IMR-90 (cell line): ENCODE data around the gene ZFAND2B. TPM values are rescaled to one million over a fixed set of nuclear protein-coding genes. Genes with fewer than 3 reads are reported as not detected.

Experiments
- ATAC-seq: fragments of 200-7000 bp; cut with Tn5 transposase; 2 replicates; pipeline ENCODE4 v1.9.1; 2020; ENCODE audit warnings: low read depth, mild to moderate bottlenecking, moderate library complexity
- BruUV-seq: library from RNA; stranded (reverse); fragments of 400-500 nt; replicated peaks from 2 replicates; lab custom pipeline; 2021; lab: Mats Ljungman, UMichigan
- CTCF ChIA-PET: fragments of 300-600 bp; formaldehyde crosslinking; extraction: SDS; loops from one replicate; lab custom pipeline; 2021; ENCODE audit warnings: antibody characterized with exemption; lab: Yijun Ruan, JAX
- POLR2A ChIA-PET: fragments of 300-600 bp; sonication (Branson Sonifier 250); formaldehyde crosslinking; loops from one replicate; lab custom pipeline; 2022; ENCODE audit warnings: antibody characterized with exemption; ENCODE audit not compliant: unreplicated experiment; lab: Charles Lee
- DNase-seq: peaks from one replicate; pipeline ENCODE4 v3.0.0; 2013
- H2AFZ ChIP-seq: replicated peaks from 2 replicates; pipeline ENCODE3; 2013; ENCODE audit warnings: low read length, mild to moderate bottlenecking; ENCODE audit not compliant: poor library complexity
- H2AK5ac ChIP-seq: 2 replicates; pipeline ENCODE4 v1.6.1; 2013; ENCODE audit warnings: low read depth, low read length, inconsistent platforms
- H2AK9ac ChIP-seq: replicated peaks from 2 replicates; pipeline ENCODE3; 2013; ENCODE audit warnings: mild to moderate bottlenecking, low read depth, low read length, moderate library complexity; ENCODE audit not compliant: poor library complexity
- H2BK120ac ChIP-seq: 2 replicates; pipeline ENCODE4 v1.6.1; 2013; ENCODE audit warnings: low read depth, low read length, inconsistent platforms
- H2BK15ac ChIP-seq: 3 replicates; pipeline ENCODE4 v1.6.1; 2013; ENCODE audit warnings: low read depth, low read length, inconsistent platforms
- H2BK20ac ChIP-seq: 2 replicates; pipeline ENCODE4 v1.6.1; 2013; ENCODE audit warnings: low read depth, mild to moderate bottlenecking, inconsistent platforms, low read length, moderate library complexity
- H2BK5ac ChIP-seq: 2 replicates; pipeline ENCODE4 v1.6.1; 2013; ENCODE audit warnings: mild to moderate bottlenecking, low read depth, low read length, inconsistent platforms; ENCODE audit not compliant: poor library complexity, severe bottlenecking
- H3K14ac ChIP-seq: replicated peaks from 2 replicates; pipeline ENCODE4 v1.6.1; 2013; ENCODE audit warnings: low read depth, low read length, inconsistent platforms
- H3K18ac ChIP-seq: 2 replicates; pipeline ENCODE4 v1.6.1; 2013; ENCODE audit warnings: low read depth, low read length, control low read depth
- H3K23ac ChIP-seq: 2 replicates; pipeline ENCODE4 v1.6.1; 2013; ENCODE audit warnings: low read depth, low read length, inconsistent platforms
- H3K27ac ChIP-seq: 2 replicates; pipeline ENCODE4 v1.5.1; 2013; ENCODE audit warnings: mild to moderate bottlenecking, control low read depth, low read length; ENCODE audit not compliant: insufficient read depth
- H3K27me3 ChIP-seq: 2 replicates; pipeline ENCODE4 v1.6.1; 2013; ENCODE audit warnings: low read length; ENCODE audit not compliant: control insufficient read depth, insufficient read depth
- H3K36me3 ChIP-seq: 2 replicates; pipeline ENCODE4 v1.6.1; 2013; ENCODE audit warnings: low read length, mixed read lengths; ENCODE audit not compliant: control insufficient read depth, insufficient read depth
- H3K4ac ChIP-seq: 2 replicates; pipeline ENCODE4 v1.6.1; 2013; ENCODE audit warnings: low read depth, low read length, inconsistent platforms
- H3K4me1 ChIP-seq: 2 replicates; pipeline ENCODE4 v1.6.1; 2013; ENCODE audit warnings: low read length, mixed read lengths; ENCODE audit not compliant: control insufficient read depth, insufficient read depth
- H3K4me2 ChIP-seq: 2 replicates; pipeline ENCODE4 v1.6.1; 2013; ENCODE audit warnings: low read depth, mild to moderate bottlenecking, control low read depth, low read length, moderate library complexity
- H3K4me3 ChIP-seq: 2 replicates; pipeline ENCODE4 v1.5.1; 2013; ENCODE audit warnings: low read depth, mild to moderate bottlenecking, control low read depth, low read length, moderate library complexity; ENCODE audit not compliant: insufficient read depth
- H3K56ac ChIP-seq: 2 replicates; pipeline ENCODE4 v1.6.1; 2013; ENCODE audit warnings: low read length, inconsistent platforms; ENCODE audit not compliant: insufficient read depth; ENCODE audit errors: extremely low read depth
- H3K79me1 ChIP-seq, 2 experiments: 2 replicates each; pipeline ENCODE4 v1.6.1; 2013; ENCODE audit warnings: low read length in 2 of 2, inconsistent platforms in 1 of 2, low read depth in 1 of 2
- H3K9ac ChIP-seq: 2 replicates; pipeline ENCODE4 v1.6.1; 2013; ENCODE audit warnings: low read depth, low read length, control low read depth
- H3K9me1 ChIP-seq: 2 replicates; pipeline ENCODE4 v1.6.1; 2013; ENCODE audit warnings: low read length, inconsistent platforms; ENCODE audit not compliant: insufficient read depth
- H3K9me3 ChIP-seq: 2 replicates; pipeline ENCODE4 v1.6.1; 2013; ENCODE audit warnings: low read length; ENCODE audit not compliant: control insufficient read depth, insufficient read depth
- H4K20me1 ChIP-seq: 2 replicates; pipeline ENCODE4 v1.6.1; 2013; ENCODE audit warnings: low read length, inconsistent platforms; ENCODE audit not compliant: insufficient read depth
- H4K5ac ChIP-seq: 2 replicates; pipeline ENCODE4 v1.6.1; 2013; ENCODE audit warnings: mild to moderate bottlenecking, low read depth, low read length, control low read depth
- H4K8ac ChIP-seq, 2 experiments: 2 replicates each; pipeline ENCODE4 v1.6.1; 2013; ENCODE audit warnings: low read depth in 2 of 2, low read length in 2 of 2, control low read depth in 1 of 2, inconsistent platforms in 1 of 2
- H4K91ac ChIP-seq: 2 replicates; pipeline ENCODE4 v1.6.1; 2013; ENCODE audit warnings: low read depth, low read length, inconsistent platforms; ENCODE audit not compliant: insufficient read depth
- RCOR1 ChIP-seq: IDR thresholded peaks from 2 replicates; pipeline ENCODE4 v1.6.1; 2012; ENCODE audit warnings: mild to moderate bottlenecking, low read length, improper control_type of control experiment; ENCODE audit not compliant: insufficient replicate concordance
- WGBS, 2 experiments: methylation state at CpG; one replicate each; pipeline versions ENCODE4 v1.1.5 to v1.1.7; 2013; ENCODE audit warnings: missing lambda C conversion rate in 2 of 2; ENCODE audit not compliant: insufficient read length in 1 of 2; ENCODE audit errors: extremely low coverage in 2 of 2; 5-methylcytosine and 5-hydroxymethylcytosine counted together
- dilution Hi-C: fragments of 300-500 bp; cut with HindIII; formaldehyde crosslinking; loops from one replicate; pipeline ENCODE4 v1.14.3; 2018; ENCODE audit warnings: low sequenced_read_pairs; ENCODE audit not compliant: unreplicated experiment
- in situ Hi-C: fragments of 300-500 bp; cut with MboI; formaldehyde crosslinking; loops from 3 replicates; pipeline ENCODE4 v1.14.3; 2019; ENCODE audit warnings: low sequenced_read_pairs, inconsistent platforms, mixed read lengths
- intact Hi-C: fragments of 100-400 bp; cut with micrococcal nuclease; formaldehyde crosslinking; loops from 2 replicates; pipeline ENCODE4 v1.10.0; 2022
- polyA plus RNA-seq, 3 experiments: library from polyadenylated mRNA; depleted of rRNA; stranded (reverse); fragments of >200 nt; gene quantifications; 2 replicates each; pipeline ENCODE4 v1.2.3, GENCODE V29; 2012; ENCODE audit warnings: low replicate concordance in 1 of 3
- total RNA-seq: library from RNA; depleted of rRNA; stranded (reverse); fragments of >200 nt; gene quantifications from 2 replicates; pipeline ENCODE4 v1.2.3, GENCODE V29; 2012

The ZFAND2B gene
- total and polyA plus RNA-seq, 2 of the 4 experiments (the other 2 are of a cell fraction), result 25.5 to 38.3 TPM

GRCh38 chr2:219210886-219211362, 4.3 kb downstream of the ZFAND2B start:
- TF ChIP-seq RCOR1, result no peak
- no peak overlapping the region for H3K4me3 ChIP-seq
- H3K27me3 ChIP-seq, result no peaks in the 10 kb centered on the region
- H2BK20ac ChIP-seq, result no peak overlapping the region
- peaks cover 55% of the 10 kb centered on the region for H3K36me3 ChIP-seq
- H2AK9ac ChIP-seq, result no peak overlapping the region
- POLR2A ChIA-PET, result no interaction called here
- H3K14ac ChIP-seq, result no peak overlapping the region
- BruUV-seq, result no TSS peak
- in situ Hi-C loops (no loop called here), intact Hi-C loops (no loop called here), dilution Hi-C loops (no loop called here)
- DNase-seq, result no peak
- 89% methylated on average over 5 of the region's 9 CpGs; no CpG with 5 or more reads in 1 of the 2 experiments for WGBS, 2 experiments
- H2AFZ ChIP-seq, result no peak overlapping the region
- H3K4ac ChIP-seq, result no peak overlapping the region
- H2AK5ac ChIP-seq, result no peak overlapping the region
- H3K4me1 ChIP-seq, result peaks cover 16% of the 10 kb centered on the region
- peaks cover 5 to 30% of the 10 kb centered on the region in 2 experiments; a peak in 3 of 4 replicates for H3K79me1 ChIP-seq
- H3K4me2 ChIP-seq, result no peak overlapping the region
- no peak for ATAC-seq
- CTCF ChIA-PET, result interaction anchor here (0.6 kb wide), 1 partner anchor 77 kb away, joined by 3 read pairs; no protein-coding TSS in a partner anchor
- H3K9ac ChIP-seq, result no peak overlapping the region
- no peak overlapping the region for H2BK5ac ChIP-seq
- no peak overlapping the region for H3K56ac ChIP-seq
- no peak overlapping the region for H3K18ac ChIP-seq
- H2BK120ac ChIP-seq, result no peak overlapping the region
- H3K9me1 ChIP-seq, result peaks cover 8% of the 10 kb centered on the region; the same call in 1 of the 2 replicates
- no peak overlapping the region for H4K5ac ChIP-seq
- H3K23ac ChIP-seq, result no peak overlapping the region
- no peak overlapping the region for H4K8ac ChIP-seq
- H2BK15ac ChIP-seq, result no peak overlapping the region
- no peaks in the 10 kb centered on the region for H3K9me3 ChIP-seq
- H4K20me1 ChIP-seq, result peaks cover 13% of the 10 kb centered on the region
- H3K27ac ChIP-seq, result no peak overlapping the region
- H4K91ac ChIP-seq, result no peak overlapping the region
